GM21576 (cell line): Measurements from ENCODE around the gene PRDM12.

ENCODE experiments used
- ATAC-seq: cut with Tn5 transposase; IDR thresholded peaks from one replicate; pipeline ENCODE4 v1.9.1; 2021; ENCODE audit warnings: mild to moderate bottlenecking, moderate library complexity; ENCODE audit not compliant: unreplicated experiment

The PRDM12 gene

GRCh38 chr9:130687615-130688014, 23.2 kb downstream of the PRDM12 start:
- ATAC-seq = no peak

- no peak for ATAC-seq
Measured at GRCh38 chr9:130688072-130688471, 23.7 kb downstream of the PRDM12 start.

- ATAC-seq = no peak
Measured at GRCh38 chr9:130689572-130689936, 25.2 kb downstream of the PRDM12 start.

GRCh38 chr9:130689937-130690700, 25.7 kb downstream of the PRDM12 start:
- ATAC-seq = no peak

- no peak for ATAC-seq
Measured at GRCh38 chr9:130692321-130692720, 27.9 kb downstream of the PRDM12 start.

- no peak for ATAC-seq
Measured at GRCh38 chr9:130693101-130693425, 28.7 kb downstream of the PRDM12 start.

- ATAC-seq = peak; percentile 92
Measured at GRCh38 chr9:130693426-130694191, 29.2 kb downstream of the PRDM12 start, which contains the start of gene EXOSC2. EXOSC2 (plus strand) TSS chr9:130693780; CDS start chr9:130693792, 12 bp downstream.

GRCh38 chr9:130694205-130694604, 29.8 kb downstream of the PRDM12 start:
- no peak for ATAC-seq

- ATAC-seq = no peak
Measured at GRCh38 chr9:130696139-130696650, 31.8 kb downstream of the PRDM12 start.

GRCh38 chr9:130696996-130697395, 32.6 kb downstream of the PRDM12 start:
- ATAC-seq = no peak

GRCh38 chr9:130698514-130698913, 34.1 kb downstream of the PRDM12 start:
- no peak for ATAC-seq

- ATAC-seq = no peak
Measured at GRCh38 chr9:130699047-130699446, 34.7 kb downstream of the PRDM12 start.

GRCh38 chr9:130701059-130702022, 36.9 kb downstream of the PRDM12 start:
- no peak for ATAC-seq

- ATAC-seq = no peak
Measured at GRCh38 chr9:130703501-130703900, 39.1 kb downstream of the PRDM12 start.

- ATAC-seq = no peak
Measured at GRCh38 chr9:130707225-130707976, 43.0 kb downstream of the PRDM12 start.

- ATAC-seq = no peak
Measured at GRCh38 chr9:130710822-130711352, 46.5 kb downstream of the PRDM12 start.

GRCh38 chr9:130711469-130711868, 47.1 kb downstream of the PRDM12 start:
- ATAC-seq = no peak

GRCh38 chr9:130712564-130713285, 48.3 kb downstream of the PRDM12 start:
- peak; percentile 94 for ATAC-seq

GRCh38 chr9:130713286-130713960, 49.0 kb downstream of the PRDM12 start:
- no peak for ATAC-seq
